HepG2 (cell line): ENCODE results near the gene GHR.

Experiments
- ETV6 ChIP-seq: sonication (generic); formaldehyde crosslinking; conservative IDR thresholded peaks from 2 replicates; pipeline ENCODE4 v1.4.0; 2020; ENCODE audit warnings: missing genetic modification reagents
- MNT ChIP-seq: fragments of 450-650 bp; IDR thresholded peaks from 2 replicates; pipeline ENCODE4 v1.6.1; 2016
- ZBTB39 ChIP-seq: sonication (generic); formaldehyde crosslinking; IDR thresholded peaks from 2 replicates; pipeline ENCODE4 v1.5.0; 2020; ENCODE audit warnings: missing genetic modification reagents

GRCh38 chr5:42621242-42621641 is 198.0 kb downstream of the GHR start:
- TF ChIP-seq ZBTB39 (no peak), ETV6 (CRISPR knock-in tag) (no peak), MNT (no peak)
